ENCODE data around the gene PLAGL2. TPM values are rescaled to one million over a fixed set of nuclear protein-coding genes. Genes with fewer than 3 reads are reported as not detected.

Gene PLAGL2
- total RNA-seq, 1 donor from 2014 or later: 8.3 TPM

- no peak for DNase-seq (ENCODE audit: low spot score)
Observed at GRCh38 chr20:32231245-32231644, 23.7 kb upstream of the PLAGL2 start.

- no peak for DNase-seq (ENCODE audit: low spot score)
Observed at GRCh38 chr20:32230707-32231106, 23.2 kb upstream of the PLAGL2 start.

GRCh38 chr20:32229251-32229747, 21.8 kb upstream of the PLAGL2 start:
- DNase-seq (ENCODE audit: low spot score): no peak

- DNase-seq (ENCODE audit: low spot score): no peak
Observed at GRCh38 chr20:32227744-32228688, 20.5 kb upstream of the PLAGL2 start.

GRCh38 chr20:32227306-32227705, 19.8 kb upstream of the PLAGL2 start:
- DNase-seq (ENCODE audit: low spot score): no peak

- DNase-seq (ENCODE audit: low spot score): no peak
Observed at GRCh38 chr20:32226391-32226790, 18.8 kb upstream of the PLAGL2 start.

- DNase-seq (ENCODE audit: low spot score): no peak
Observed at GRCh38 chr20:32224463-32224862, 16.9 kb upstream of the PLAGL2 start.

- DNase-seq (ENCODE audit: low spot score): no peak
Observed at GRCh38 chr20:32218156-32218900, 10.8 kb upstream of the PLAGL2 start.

GRCh38 chr20:32216179-32217142, 8.9 kb upstream of the PLAGL2 start:
- DNase-seq (ENCODE audit: low spot score): no peak

GRCh38 chr20:32215729-32216128, 8.2 kb upstream of the PLAGL2 start:
- no peak for DNase-seq (ENCODE audit: low spot score)

GRCh38 chr20:32215147-32215546, 7.6 kb upstream of the PLAGL2 start:
- no peak for DNase-seq (ENCODE audit: low spot score)

- DNase-seq (ENCODE audit: low spot score): no peak
Observed at GRCh38 chr20:32213870-32214269, 6.3 kb upstream of the PLAGL2 start.

GRCh38 chr20:32209850-32210605, 2.5 kb upstream of the PLAGL2 start:
- no peak for DNase-seq (ENCODE audit: low spot score)

GRCh38 chr20:32208499-32209154, 1.1 kb upstream of the PLAGL2 start:
- no peak for DNase-seq (ENCODE audit: low spot score)

GRCh38 chr20:32206760-32207625, 550 bp downstream of the PLAGL2 start:
- DNase-seq (ENCODE audit: low spot score): no peak

- no peak for DNase-seq (ENCODE audit: low spot score)
Observed at GRCh38 chr20:32205843-32206759, 1.4 kb downstream of the PLAGL2 start.

- DNase-seq (ENCODE audit: low spot score): no peak
Observed at GRCh38 chr20:32205110-32205842, 2.3 kb downstream of the PLAGL2 start.
